HEK293 (cell line): ENCODE results near the gene RTKN2.

Experiments used
- ZNF23 ChIP-seq: fragments of 450-650 bp; formaldehyde crosslinking; IDR thresholded peaks from 2 replicates; pipeline ENCODE4 v1.5.1; 2016; ENCODE audit warnings: missing biosample characterization, missing genetic modification characterization, borderline replicate concordance
- ZNF24 ChIP-seq: fragments of 450-650 bp; formaldehyde crosslinking; IDR thresholded peaks from 2 replicates; pipeline ENCODE4 v1.5.1; 2016; ENCODE audit warnings: missing biosample characterization, missing genetic modification characterization
- TF ChIP-seq, protein P1 (sequence below): fragments of 450-650 bp; formaldehyde crosslinking; IDR thresholded peaks from 2 replicates; pipeline ENCODE4 v1.5.1; 2016; ENCODE audit warnings: missing biosample characterization, missing genetic modification characterization
- TF ChIP-seq, protein P2 (sequence below): fragments of 450-650 bp; formaldehyde crosslinking; IDR thresholded peaks from 2 replicates; pipeline ENCODE4 v1.5.1; 2016; ENCODE audit warnings: missing biosample characterization, missing genetic modification characterization

DNA sequence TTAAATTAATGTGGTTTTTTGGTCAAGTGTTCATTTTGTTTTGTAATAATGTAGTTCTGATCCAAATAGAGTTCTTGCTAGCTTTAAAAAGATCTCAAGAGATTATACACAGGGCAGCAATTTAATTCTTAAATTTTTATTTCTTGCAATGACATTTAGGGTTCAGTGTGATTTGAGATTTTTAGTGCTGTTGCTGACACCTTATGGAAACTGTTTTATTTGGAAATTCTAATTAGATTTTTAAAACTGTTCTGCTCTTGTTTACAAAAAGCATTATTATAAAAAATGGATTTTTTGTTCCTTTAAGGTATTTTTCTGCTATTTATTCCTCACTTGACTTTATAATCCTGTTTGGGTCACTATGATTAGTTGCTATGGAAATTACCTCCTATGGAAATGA, 72.1 kb downstream of the RTKN2 start:
- TF ChIP-seq ZNF23 (tag by site-specific recombination) = no peak
- TF ChIP-seq, protein P1, sequence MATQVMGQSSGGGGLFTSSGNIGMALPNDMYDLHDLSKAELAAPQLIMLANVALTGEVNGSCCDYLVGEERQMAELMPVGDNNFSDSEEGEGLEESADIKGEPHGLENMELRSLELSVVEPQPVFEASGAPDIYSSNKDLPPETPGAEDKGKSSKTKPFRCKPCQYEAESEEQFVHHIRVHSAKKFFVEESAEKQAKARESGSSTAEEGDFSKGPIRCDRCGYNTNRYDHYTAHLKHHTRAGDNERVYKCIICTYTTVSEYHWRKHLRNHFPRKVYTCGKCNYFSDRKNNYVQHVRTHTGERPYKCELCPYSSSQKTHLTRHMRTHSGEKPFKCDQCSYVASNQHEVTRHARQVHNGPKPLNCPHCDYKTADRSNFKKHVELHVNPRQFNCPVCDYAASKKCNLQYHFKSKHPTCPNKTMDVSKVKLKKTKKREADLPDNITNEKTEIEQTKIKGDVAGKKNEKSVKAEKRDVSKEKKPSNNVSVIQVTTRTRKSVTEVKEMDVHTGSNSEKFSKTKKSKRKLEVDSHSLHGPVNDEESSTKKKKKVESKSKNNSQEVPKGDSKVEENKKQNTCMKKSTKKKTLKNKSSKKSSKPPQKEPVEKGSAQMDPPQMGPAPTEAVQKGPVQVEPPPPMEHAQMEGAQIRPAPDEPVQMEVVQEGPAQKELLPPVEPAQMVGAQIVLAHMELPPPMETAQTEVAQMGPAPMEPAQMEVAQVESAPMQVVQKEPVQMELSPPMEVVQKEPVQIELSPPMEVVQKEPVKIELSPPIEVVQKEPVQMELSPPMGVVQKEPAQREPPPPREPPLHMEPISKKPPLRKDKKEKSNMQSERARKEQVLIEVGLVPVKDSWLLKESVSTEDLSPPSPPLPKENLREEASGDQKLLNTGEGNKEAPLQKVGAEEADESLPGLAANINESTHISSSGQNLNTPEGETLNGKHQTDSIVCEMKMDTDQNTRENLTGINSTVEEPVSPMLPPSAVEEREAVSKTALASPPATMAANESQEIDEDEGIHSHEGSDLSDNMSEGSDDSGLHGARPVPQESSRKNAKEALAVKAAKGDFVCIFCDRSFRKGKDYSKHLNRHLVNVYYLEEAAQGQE (tag by site-specific recombination) = no peak
- TF ChIP-seq, protein P2, sequence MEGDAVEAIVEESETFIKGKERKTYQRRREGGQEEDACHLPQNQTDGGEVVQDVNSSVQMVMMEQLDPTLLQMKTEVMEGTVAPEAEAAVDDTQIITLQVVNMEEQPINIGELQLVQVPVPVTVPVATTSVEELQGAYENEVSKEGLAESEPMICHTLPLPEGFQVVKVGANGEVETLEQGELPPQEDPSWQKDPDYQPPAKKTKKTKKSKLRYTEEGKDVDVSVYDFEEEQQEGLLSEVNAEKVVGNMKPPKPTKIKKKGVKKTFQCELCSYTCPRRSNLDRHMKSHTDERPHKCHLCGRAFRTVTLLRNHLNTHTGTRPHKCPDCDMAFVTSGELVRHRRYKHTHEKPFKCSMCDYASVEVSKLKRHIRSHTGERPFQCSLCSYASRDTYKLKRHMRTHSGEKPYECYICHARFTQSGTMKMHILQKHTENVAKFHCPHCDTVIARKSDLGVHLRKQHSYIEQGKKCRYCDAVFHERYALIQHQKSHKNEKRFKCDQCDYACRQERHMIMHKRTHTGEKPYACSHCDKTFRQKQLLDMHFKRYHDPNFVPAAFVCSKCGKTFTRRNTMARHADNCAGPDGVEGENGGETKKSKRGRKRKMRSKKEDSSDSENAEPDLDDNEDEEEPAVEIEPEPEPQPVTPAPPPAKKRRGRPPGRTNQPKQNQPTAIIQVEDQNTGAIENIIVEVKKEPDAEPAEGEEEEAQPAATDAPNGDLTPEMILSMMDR (tag by site-specific recombination) = no peak
- no peak for TF ChIP-seq ZNF24 (tag by site-specific recombination)
